A172 (cell line): ENCODE results near the gene AGPAT4. TPM values are rescaled to one million over a fixed set of nuclear protein-coding genes. Genes with fewer than 3 reads are reported as not detected.

Experiments
- DNase-seq: peaks from one replicate; pipeline ENCODE4 v3.0.0-alpha.2; 2015; ENCODE audit warnings: low spot score
- total RNA-seq: library from RNA; depleted of rRNA; stranded (reverse); fragments of >200 nt; shearing (Covaris generic); gene quantifications from 2 replicates; pipeline ENCODE4 v1.2.3, GENCODE V29; 2014

AGPAT4 gene
- total RNA-seq, 1 experiment from 2014 or later, result 4.4 TPM

DNA sequence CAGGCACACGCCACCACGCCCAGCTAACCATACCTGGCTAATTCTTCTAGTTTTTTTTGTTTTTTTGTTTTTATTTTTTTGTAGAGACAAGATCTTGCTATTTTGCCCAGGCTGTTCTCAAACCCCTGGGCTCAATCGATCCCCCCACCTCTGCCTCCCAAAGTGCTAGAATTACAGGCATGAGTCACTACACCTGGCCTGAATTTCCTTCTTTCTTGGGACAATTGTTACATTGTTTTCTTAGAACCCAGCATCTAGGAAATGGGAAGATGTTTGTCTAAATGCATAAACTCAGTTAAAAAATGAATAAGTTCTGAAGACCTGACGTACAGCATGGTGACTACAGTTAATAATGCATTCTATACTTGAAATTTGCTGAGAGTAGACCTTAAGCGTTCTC is 10.8 kb upstream of the AGPAT4 start:
- DNase-seq, result no peak

DNA sequence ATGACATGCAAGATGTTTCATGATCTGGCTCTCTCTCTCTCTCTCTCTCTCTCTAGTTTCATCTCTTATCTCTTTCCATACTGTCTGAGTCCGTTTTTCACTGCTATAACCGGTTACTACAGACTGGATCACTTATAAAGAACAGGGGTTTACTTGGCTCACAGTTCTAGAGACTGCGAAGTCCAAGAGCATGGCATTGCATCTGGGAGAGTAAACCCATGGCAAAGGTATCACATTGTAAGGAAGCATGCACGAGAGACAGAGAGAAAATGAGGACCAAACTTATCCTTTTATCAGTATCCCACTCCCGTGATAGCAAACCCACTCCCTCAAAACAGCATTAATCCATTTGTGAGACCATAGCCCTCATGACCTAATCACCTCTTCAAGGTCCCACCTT is 7.2 kb upstream of the AGPAT4 start:
- DNase-seq, result no peak

DNA sequence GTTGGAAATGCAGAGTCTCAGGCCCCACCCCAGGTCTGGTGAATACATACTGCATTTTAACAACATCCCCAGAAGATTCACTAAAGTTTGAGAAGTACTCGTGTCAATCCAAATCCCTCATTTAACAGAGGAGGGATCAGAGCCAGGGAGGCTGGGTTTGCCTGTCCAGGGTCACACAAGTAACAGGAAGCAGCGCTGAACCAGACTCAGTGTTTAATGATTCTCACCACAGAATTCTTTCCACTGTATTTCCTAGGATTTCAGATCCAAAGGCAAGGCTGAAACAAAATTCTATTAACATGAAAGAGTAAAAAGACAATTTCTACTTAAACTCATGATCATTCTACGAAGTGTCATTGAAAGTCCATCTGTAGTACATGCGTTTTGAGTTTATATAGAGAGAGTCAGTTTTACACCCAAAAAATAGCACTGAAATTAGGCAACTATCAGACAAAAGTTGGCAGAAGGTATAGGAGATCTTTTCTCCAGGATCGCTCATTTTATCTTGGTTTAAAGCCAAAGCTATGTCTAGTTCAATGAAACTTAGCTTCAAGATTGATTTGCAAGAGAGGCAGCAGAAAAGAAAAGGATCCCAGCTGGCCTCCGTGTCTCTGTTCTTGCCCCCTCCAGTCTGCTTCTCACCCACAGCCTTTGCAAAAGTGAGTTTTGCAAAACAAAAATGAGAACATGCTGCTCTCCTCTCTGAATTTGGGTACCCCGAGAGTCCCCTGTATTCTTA is 6.0 kb upstream of the AGPAT4 start:
- DNase-seq, result no peak

DNA sequence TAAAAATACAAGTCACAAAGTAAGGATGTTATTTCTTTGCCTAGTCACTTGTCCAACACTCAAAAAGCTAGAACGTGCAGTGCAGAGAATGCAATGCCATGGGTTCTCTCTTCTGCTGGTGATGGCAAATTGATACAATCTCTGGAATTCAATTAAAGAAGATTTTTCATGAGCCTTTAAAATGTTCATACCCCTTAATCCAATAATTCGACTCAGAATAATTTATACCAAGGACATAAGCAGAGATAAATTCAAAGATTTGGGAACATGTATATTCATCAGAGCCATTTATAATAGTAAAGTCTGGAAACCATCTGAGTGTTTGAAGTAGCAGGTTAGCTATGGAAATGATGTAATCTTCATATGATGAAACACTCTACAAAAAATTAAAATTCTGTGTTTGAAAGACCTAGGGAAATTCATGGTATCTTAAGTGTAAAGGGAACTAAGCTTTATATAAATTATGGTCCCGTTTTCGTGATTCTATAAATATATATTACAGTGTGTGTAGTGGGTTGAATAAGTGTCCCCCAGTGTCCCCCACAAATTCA is 2.8 kb upstream of the AGPAT4 start:
- DNase-seq, result no peak

DNA sequence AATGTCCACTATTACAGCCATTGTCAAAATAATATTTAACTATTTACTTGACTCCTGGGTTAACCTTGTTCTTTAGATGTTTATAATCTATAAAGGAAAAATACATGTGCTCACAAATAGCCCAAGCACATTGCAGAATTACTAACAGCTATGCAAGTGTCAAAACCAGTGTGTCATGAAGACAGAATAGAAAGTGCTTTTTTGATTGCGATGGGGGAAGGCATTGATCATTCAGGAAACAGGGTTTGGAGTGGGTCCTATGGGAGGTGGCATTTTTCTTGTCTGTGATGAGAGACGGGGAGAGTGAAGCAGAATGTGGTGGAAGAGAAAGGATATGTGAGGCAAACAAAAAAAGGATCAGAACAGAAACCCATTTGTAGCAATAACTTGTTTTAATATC is 1.0 kb upstream of the AGPAT4 start:
- no peak for DNase-seq

DNA sequence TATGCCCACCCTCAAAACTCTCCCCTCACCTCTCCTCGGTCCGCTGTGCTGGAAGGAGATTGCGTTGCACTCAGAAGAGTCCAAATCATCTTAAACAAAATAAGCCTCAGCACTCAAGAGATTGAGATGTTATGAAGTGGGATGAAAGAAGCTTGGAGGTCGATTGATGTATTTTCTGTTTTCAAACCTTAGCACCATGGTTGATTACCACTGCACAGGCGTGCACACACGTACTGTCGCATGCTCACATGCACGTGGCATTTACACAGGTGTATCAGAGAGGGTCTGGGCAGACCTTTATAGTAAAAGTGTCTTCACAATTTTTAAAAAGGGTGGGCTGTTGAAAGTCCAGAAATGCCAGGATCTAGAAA is 612 bp upstream of the AGPAT4 start:
- DNase-seq, result no peak

DNA sequence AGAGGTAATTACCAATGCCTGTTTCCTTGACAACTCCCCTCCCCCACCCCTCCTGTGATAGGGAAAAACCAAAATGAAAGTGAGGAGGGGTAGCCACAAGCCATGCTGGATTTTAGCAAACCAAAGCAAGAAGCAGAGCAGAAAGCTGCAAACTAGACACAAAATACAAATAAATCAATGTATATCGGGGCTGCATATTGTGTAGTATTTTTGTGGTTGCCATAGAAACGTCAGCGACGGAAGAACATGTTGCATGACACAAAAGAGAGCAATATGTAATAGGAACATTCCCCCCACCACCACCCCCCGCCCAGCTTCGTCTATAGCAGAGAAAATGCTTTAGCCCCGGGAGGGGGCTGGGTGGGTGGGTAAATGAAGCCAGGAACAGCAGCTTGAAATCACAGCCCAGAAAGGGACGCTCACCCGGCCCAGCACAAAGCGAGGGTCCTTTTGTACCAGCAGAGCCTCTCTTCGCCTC is 548 bp downstream of the AGPAT4 start:
- no peak for DNase-seq

DNA sequence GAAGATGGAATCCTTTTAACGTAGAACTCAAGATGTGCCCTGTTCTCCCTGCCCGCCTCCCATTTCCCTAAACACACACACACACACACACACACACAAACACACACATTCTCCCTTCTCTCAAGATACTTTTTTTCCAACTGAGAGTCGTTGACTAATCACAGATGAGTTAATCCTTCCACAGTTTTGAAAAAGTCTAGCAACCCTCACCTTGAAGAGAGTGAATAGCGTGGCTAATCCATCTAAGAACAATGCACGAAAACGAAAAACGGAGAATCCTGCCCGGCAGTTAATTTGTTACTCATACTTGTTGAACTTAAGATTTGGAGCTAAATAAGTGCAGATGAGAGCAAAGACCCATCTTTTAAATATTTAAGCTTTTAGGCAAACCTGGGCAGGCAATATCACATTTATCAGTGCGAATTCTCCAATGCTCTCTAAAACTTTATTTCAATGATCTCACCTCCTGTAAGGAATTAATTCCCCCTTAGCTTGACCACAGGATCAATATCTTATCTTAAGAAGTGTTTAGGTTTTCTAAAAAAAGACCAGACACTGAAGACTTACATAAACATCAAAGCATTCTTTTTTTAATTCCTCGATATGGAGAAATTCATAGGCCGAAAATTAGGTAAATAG is 1.1 kb downstream of the AGPAT4 start:
- DNase-seq, result no peak

DNA sequence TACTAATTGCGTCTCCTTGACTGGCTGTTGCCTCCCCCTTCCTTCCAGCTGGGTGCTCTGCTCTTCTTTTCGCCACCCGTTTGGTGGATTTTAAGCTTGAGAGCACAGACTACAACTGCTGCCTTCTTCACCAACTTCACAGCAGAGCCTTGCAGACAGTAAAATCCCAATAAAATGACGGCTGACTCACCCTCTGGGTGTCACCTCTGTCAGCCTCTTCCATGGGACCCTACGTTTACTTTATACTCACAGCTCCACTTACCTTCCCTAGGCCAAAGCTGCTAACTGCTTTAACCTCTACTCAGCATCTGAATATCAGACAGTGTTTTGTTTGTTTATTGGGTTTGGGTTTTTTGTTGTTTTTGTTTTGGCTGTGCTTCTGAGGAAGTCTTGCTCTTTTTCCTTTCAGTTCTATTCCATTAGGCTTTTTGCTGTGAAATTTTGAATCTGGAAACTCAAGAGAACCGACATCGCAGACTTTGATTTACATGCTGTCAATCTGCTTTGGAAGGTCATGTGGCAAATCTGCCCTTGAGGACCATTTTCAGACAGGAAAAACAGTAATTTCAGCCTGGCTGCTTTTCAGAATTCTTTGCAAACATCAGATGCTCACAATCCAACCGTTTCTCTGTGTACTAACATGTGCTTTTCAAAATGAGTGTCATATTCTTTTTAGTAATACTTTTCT is 2.4 kb downstream of the AGPAT4 start:
- no peak for DNase-seq

DNA sequence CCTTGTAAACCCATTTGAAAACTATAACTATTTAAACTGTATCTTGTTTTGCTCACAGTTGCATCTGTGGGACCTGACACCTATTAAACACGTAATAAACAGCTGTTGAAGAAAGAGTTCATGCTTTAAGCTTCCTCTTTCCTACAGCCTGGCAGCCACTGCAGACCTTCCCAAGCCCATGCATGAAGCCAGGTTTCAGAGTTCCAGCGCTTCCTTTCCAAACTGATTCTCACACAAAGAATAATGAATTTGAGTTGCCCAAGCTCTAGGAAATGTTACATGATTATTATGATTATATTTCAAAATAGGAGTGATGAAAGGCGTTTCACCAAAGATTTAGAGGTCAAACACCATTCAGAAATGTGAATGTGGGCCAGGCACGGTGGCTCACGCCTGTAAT is 3.7 kb downstream of the AGPAT4 start:
- no peak for DNase-seq

DNA sequence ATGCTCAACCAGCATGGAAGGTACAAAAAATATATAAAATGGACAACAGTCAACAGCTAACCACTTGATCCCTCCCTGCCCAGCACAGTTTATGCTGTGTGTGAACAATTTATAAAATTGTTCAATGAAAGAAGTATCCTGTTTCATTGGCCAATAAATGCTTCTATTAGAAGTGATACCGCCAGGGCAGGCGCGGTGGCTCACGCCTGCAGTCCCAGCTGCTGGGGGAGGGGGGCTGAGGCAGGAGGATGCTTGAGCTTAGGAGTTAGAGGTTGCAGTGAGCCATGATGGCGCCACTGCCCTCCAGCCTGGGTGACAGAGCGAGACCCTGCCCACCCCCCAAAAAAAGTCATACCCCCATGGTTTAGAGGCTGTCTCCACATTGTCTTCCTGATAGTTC is 4.6 kb downstream of the AGPAT4 start:
- DNase-seq, result no peak

DNA sequence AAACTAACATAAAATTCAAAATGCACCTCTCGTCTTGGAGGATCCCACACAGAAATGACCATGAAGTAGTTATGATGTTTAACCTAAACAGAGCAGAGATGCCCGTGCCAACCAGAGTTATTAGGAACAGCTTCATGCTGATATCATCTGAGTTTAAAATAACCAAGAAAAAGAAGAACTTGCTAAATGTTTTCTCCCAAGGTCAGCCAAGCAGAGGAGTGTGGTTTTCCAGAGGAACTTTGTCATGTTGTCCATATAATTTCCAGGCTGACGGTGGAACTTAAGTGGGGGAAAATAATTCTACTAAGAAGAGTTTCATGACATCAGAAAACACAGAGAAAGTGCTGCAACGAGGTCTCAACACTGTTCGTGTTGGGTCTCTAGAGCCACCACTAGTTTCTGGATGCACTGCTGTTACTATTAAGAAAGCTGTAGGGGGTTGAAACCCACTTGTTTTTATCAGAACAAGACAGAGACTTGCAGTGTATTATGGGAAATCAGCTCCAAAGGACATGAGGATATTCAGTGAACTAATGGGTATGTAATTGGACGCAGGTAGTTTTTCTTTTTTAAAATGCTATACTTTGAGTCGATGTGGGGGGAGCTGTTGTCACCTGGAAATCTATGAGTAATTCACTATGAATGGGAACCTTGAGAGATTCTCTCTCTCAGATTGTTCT is 5.2 kb downstream of the AGPAT4 start:
- DNase-seq, result no peak

DNA sequence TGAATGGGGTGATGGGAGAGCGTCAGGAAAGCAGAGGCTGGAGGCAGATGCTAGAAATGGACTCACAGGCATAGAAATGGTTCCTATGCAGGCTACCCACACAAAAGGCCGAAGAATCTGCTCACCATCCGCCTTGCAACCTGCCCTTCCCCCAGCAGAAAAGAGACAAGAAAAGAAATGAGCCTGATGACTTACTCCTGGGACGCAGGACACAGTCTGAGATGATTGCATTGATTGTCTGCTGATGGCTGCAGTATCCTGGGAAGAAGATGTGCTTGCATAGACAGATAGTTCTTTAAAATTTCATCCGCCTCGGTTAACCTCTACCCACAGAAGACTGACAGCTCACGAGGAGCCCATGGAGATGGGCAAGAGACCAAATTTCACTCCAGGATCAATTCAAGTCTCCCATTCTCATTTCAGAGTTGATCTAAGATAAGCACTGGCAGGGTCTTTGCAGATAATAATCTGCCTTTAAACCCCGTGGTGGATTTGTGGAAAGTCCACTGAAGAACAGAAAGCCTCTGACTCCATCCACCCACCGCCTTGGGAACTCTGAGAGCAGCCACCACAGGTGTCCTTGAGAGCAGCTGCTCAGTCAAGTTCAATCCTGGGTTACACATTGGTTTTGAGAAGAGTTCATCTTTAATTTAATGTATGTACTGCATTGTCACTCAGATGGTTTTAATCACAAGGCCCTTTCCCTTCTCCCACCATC is 7.2 kb downstream of the AGPAT4 start:
- no peak for DNase-seq

DNA sequence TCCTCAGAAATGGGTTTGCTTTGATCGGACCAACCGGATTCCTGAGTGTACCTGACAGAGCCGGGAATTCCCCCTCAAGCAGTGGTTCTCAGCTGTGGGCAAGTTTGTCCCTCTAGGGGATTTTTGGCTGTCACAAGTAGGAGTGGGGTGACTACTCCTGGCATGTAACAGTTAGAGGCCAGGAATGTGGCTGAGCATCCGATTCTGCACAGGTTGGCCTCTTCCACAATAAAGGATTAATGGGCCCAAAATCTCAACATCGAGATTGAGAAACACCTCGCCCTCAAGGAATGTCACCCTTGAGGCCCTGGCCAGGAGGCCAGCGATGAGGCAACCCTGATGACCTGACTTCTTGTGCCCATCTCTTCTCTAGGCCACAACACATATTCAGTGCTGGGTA is 7.9 kb downstream of the AGPAT4 start:
- DNase-seq, result peak; percentile 24

DNA sequence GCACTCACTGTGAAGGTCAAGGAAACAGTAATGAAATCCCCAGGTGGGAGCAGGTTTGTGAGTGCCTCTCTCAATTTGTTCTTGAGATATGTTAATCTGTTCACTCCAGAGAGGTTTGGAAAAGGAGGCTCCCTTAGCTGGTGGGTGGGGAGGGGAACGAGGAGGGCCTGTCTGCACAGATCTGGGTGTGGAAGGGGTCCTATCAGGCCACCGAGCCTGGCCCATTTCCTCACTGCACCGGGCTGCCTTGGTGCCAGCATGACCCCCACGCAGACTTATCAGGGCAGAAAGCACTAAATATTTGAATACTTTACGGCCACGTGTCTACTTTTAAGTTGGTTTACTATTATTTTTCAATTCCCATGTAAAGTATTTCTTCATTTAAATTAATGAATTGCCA is 8.3 kb downstream of the AGPAT4 start:
- no peak for DNase-seq

DNA sequence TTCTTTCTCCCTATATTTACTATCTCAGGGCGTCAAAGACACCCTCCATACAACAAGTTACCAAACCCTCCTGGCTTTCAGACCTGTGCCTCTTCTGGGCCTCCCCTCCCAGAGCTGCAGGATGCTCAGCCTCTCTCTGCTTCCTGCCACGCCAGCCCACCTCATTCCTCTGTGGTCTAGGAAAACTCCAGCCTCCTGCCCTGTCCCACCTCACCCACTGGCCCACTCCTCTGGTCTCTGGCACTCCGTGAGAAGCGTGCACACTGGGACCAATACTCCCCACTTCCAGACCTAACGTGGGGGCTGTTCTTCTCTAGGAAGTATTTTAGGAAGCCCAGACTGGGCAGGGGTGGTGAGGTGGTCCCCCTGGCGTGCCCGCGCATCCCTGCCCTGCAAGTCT is 9.7 kb downstream of the AGPAT4 start:
- DNase-seq, result no peak

DNA sequence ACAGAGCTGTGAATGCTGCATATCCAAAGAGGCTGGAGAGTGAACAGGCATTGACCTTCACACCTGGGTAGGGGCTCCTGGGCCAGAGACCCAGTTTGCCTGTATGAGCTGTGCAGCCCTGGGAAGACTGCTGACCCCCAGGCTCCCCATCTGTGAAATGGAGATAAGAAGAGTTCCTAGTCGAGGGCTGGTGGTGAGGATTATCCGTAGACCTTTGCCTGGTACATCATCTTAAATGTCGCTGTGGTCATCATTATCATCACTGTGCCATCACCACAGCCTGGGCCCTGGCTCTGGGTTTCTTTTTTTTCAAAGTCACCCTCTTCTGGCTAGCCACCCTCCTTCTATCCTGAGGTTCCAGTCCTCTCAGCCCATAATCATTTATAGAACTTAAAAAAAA is 12.0 kb downstream of the AGPAT4 start:
- no peak for DNase-seq

DNA sequence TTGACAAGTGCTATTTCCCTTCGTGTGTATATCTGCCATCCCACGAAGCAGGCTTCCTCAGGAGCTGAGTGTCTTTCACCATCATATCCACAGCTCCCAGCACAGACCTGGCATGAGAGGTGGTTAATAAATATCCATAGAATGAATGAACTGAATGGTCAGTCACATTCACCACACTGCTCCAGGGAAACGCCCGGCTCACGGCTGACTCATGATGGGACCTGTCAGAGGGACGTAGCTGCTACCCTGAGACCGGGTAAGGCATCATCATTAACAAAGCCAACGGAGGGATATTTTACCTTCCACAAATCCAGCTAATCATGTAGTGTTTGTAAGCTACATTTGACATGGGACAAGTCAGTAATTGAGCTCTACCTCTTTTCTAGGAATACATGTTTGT is 12.5 kb downstream of the AGPAT4 start:
- peak; percentile 59 for DNase-seq

DNA sequence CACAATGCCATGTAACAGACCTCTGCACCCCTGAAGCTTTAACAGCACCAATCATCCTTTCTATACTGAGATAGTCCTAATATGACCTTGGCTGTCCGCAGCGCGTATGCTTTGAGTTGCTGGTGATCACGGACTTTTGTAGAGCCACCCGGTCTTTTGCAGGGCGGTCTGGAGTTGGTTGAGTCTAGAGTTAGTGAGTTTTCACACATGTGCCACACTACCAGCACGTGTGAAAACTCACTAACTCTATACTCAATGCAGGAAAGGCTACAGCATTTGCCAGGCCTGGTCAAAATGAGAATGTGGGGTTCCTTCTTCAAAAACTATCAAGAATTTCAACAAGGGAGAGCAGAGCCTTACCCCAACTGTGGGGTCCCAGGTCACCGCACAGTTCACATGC is 14.6 kb downstream of the AGPAT4 start:
- no peak for DNase-seq

DNA sequence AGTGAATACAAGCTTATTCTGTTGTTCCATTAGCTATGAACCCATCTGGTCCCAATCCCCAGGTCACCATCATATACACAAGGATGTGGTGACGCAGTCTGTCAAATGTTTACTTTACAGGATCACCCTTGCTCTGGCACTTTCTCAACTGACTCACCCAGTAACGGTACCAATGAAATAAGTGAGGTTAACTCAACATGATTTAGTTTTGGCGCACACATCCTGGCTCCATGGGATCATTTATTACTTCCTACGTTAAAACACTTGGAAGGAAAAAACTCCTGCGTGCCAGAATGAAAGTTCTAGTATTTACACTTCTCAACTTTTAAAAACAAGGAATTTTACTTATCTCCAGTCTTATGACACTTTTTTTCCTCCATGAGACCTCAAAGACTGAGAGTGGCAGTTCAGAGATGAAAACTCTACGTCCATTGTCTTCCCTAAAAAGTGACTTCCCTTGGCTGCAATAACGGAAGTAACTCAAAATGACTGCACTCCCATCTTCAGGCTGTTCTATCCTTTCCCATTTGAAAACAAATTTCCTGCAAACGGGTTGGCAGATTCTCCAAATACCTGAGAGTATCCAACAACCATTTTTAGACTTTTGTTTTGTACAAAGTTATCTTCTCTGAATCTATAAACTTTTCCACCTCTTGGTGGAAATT is 15.9 kb downstream of the AGPAT4 start:
- DNase-seq, result peak; percentile 90

DNA sequence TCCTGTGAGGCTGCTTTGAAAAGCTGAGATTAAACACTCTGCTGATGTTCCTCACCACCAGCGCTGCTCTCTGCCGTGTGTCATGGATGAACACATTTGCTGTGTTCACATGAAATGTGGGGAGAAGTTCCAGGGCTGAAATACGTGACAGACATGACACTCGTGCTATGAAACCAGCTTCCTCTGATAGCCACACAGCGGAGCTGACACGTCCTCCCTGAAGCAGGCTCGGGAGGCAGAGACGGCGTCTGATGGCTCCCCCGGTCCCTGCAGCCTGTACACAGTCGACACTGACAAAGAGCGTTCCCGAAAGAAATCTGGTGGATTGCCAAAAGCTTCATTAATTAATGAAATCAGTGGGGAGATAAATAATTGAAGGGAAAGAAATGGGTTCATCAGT is 17.5 kb downstream of the AGPAT4 start:
- DNase-seq, result no peak
